ENCODE data around the gene GDPGP1. TPM values are rescaled to one million over a fixed set of nuclear protein-coding genes. Genes with fewer than 3 reads are reported as not detected.
A peak's percentile ranks its signal among the peaks of the same experiment; 100 is the strongest.

The GDPGP1 gene
- total and polyA plus RNA-seq, 2 experiments from 2014 or later, result 0.61 to 3.8 TPM

DNA sequence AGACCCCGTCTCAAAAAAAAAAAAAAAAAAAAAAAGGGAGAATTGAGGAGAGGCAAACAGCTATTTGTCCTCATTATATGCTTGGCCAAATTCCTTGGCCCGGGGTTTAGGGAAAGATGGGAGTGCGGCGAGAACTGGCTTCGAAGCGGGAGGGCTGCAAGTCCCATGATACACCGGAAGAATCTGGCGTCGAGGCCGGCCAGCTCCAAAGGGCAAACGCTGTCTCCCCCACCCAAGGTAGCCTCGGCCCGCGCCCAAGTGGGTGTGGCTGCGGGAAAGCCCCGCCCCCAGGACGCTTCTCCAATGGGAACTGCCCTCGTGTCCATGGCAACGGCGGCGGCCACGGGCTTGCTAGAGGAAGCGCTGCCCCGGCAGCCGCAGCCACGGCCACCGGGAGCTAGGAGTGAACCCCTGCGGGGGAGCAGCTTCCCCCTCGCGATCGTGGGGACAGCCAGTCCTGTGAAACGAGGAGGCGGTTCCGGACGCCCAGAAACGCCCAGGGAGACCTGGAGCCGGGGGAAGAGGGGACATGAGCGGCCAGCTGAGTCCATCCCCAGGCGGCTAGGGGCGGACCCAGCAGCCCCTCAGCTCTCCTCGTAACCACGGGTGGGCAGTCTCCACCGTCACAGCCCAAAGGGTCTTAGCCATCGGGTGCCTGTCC, 15.3 kb downstream of the GDPGP1 start, which contains the start of gene TTLL13:
TTLL13 (plus strand) TSS at position 354 of the 661 bp plus-strand sequence. CDS start 1,075 bp downstream, outside the sequence.
- Histone ChIP-seq H3K27ac (ENCODE audit: low read depth) (no peak within 1 kb of the TSS), H3K79me2 (replicated peaks; ENCODE audit: insufficient read depth) (no peaks in the 10 kb centered on the region), H3K4me3 (peak within 1 kb of the TSS; percentile 77), H2AFZ (peak within 1 kb of the TSS; percentile 95), H3K4me2 (peak within 1 kb of the TSS; percentile 89), H3K4me1 (ENCODE audit: insufficient read depth) (no peaks in the 10 kb centered on the region), H4K20me1 (replicated peaks; ENCODE audit: insufficient read depth) (no peaks in the 10 kb centered on the region), H3K27me3 (ENCODE audit: insufficient read depth) (no peaks in the 10 kb centered on the region; the same call in 1 of the 2 replicates), H3K36me3 (ENCODE audit: insufficient read depth) (no peaks in the 10 kb centered on the region), H3K9me2 (ENCODE audit: insufficient read depth) (no peaks in the 10 kb centered on the region), H3F3A (replicated peaks; ENCODE audit: low read depth) (0 out of 2 replicates have a peak, but pooled peaks cover 4% of the 10 kb centered on the region)
- ATAC-seq, result peak; percentile 96
- Mint-ChIP-seq H3K27me3 (ENCODE audit: insufficient read depth, low read depth, poor library complexity) (peaks cover 8% of the 10 kb centered on the region), H3K27ac (no peak within 1 kb of the TSS), H3K4me3 (peak within 1 kb of the TSS; percentile 73), H3K36me3 (ENCODE audit: low read depth) (no peaks in the 10 kb centered on the region; the same call in 2 of the 3 replicates), H3K4me1 (peaks cover 3% of the 10 kb centered on the region; the same call in 2 of the 3 replicates), H3K9me3 (no peaks in the 10 kb centered on the region)
- DNase-seq (ENCODE audit: low spot score), result peak; percentile 97
- TF ChIP-seq POLR2AphosphoS5 (IDR thresholded peaks at IDR 0.05; ENCODE audit: low read depth) (peak; percentile 43; the same call in 1 of the 2 replicates), CREB1 (CRISPR knock-in tag; IDR thresholded peaks at IDR 0.05; ENCODE audit: low read depth) (no peak), JUNB (IDR thresholded peaks at IDR 0.05; ENCODE audit: unreplicated experiment) (no peak)

GRCh38 chr15:90257776-90258175, 23.8 kb downstream of the GDPGP1 start:
- Histone ChIP-seq H3K27me3 (ENCODE audit: insufficient read depth) (no peaks in the 10 kb centered on the region), H3K4me2 (no peak overlapping the region), H3K79me2 (replicated peaks; ENCODE audit: insufficient read depth) (no peaks in the 10 kb centered on the region), H3K36me3 (ENCODE audit: insufficient read depth) (no peaks in the 10 kb centered on the region), H2AFZ (no peak overlapping the region), H3K4me3 (no peak overlapping the region), H3K27ac (ENCODE audit: low read depth) (no peak overlapping the region), H3F3A (replicated peaks; ENCODE audit: low read depth) (no peaks in the 10 kb centered on the region), H3K4me1 (ENCODE audit: insufficient read depth) (no peaks in the 10 kb centered on the region), H4K20me1 (replicated peaks; ENCODE audit: insufficient read depth) (no peaks in the 10 kb centered on the region), H3K9me2 (ENCODE audit: insufficient read depth) (no peaks in the 10 kb centered on the region)
- Mint-ChIP-seq H3K4me3 (no peak overlapping the region), H3K27ac (no peak overlapping the region), H3K4me1 (peaks cover 7% of the 10 kb centered on the region), H3K27me3 (ENCODE audit: insufficient read depth, low read depth, poor library complexity) (peaks cover 2% of the 10 kb centered on the region), H3K36me3 (ENCODE audit: low read depth) (no peaks in the 10 kb centered on the region), H3K9me3 (no peaks in the 10 kb centered on the region; the same call in 2 of the 3 replicates)
- DNase-seq (ENCODE audit: low spot score), result no peak
- no peak for ATAC-seq
- TF ChIP-seq EZH2 (IDR thresholded peaks at IDR 0.05; ENCODE audit: low read depth, unreplicated experiment), result no peak
- TF ChIP-seq EZH2phosphoT487 (IDR thresholded peaks at IDR 0.05; ENCODE audit: unreplicated experiment), result no peak
- TF ChIP-seq, protein P1, sequence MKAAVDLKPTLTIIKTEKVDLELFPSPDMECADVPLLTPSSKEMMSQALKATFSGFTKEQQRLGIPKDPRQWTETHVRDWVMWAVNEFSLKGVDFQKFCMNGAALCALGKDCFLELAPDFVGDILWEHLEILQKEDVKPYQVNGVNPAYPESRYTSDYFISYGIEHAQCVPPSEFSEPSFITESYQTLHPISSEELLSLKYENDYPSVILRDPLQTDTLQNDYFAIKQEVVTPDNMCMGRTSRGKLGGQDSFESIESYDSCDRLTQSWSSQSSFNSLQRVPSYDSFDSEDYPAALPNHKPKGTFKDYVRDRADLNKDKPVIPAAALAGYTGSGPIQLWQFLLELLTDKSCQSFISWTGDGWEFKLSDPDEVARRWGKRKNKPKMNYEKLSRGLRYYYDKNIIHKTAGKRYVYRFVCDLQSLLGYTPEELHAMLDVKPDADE (IDR thresholded peaks at IDR 0.05), result no peak
- no peak for TF ChIP-seq CREB1 (CRISPR knock-in tag; IDR thresholded peaks at IDR 0.05; ENCODE audit: low read depth)
- no peak for TF ChIP-seq JUNB (IDR thresholded peaks at IDR 0.05; ENCODE audit: unreplicated experiment)
- no peak for TF ChIP-seq POLR2AphosphoS5 (IDR thresholded peaks at IDR 0.05; ENCODE audit: low read depth)
- no peak for TF ChIP-seq ZNF331 (CRISPR knock-in tag; IDR thresholded peaks at IDR 0.05; ENCODE audit: low read depth)
- no peak for TF ChIP-seq ZNF114 (CRISPR knock-in tag; IDR thresholded peaks at IDR 0.05)
- TF ChIP-seq, protein P2, sequence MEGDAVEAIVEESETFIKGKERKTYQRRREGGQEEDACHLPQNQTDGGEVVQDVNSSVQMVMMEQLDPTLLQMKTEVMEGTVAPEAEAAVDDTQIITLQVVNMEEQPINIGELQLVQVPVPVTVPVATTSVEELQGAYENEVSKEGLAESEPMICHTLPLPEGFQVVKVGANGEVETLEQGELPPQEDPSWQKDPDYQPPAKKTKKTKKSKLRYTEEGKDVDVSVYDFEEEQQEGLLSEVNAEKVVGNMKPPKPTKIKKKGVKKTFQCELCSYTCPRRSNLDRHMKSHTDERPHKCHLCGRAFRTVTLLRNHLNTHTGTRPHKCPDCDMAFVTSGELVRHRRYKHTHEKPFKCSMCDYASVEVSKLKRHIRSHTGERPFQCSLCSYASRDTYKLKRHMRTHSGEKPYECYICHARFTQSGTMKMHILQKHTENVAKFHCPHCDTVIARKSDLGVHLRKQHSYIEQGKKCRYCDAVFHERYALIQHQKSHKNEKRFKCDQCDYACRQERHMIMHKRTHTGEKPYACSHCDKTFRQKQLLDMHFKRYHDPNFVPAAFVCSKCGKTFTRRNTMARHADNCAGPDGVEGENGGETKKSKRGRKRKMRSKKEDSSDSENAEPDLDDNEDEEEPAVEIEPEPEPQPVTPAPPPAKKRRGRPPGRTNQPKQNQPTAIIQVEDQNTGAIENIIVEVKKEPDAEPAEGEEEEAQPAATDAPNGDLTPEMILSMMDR (conservative IDR thresholded peaks at IDR 0.05; ENCODE audit: low read depth in 2 of 2), result no peak
